ENCODE data around the gene HPS1. TPM values are rescaled to one million over a fixed set of nuclear protein-coding genes. Genes with fewer than 3 reads are reported as not detected.
A peak's percentile ranks its signal among the peaks of the same experiment; 100 is the strongest.

Gene HPS1
- total RNA-seq, 1 experiment from 2014 or later = 19.1 TPM

DNA sequence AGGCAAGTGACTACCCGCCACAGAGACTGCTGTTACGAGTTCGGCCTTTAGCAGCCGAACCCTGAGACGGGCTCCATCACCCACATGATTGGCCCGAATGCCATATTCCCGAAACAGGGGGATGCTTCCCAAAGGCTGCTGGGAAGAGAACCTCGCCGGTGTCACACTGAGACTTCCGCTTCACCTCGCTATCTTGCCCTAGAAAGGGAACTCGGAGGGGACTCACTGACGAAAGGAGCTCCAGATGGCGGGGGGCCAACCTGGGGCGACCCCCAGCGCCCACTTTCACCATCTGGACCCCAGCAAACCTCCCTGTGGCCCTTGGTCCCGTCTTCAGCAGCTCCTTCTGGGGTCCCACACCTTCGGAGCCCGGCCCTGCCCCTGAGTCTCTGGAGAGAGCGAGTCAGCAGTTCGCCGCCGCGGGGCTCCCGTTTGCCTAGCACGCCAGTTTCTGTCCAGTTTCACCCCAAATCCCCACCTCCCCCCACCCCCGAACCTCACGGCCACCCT is 529 bp downstream of the HPS1 start:
- Histone ChIP-seq H4K20me1 (ENCODE audit: low read length) (no peaks in the 10 kb centered on the region), H3K4me1 (ENCODE audit: insufficient read depth, low read length) (peaks cover 13% of the 10 kb centered on the region; the same call in 1 of the 2 replicates), H3K79me2 (ENCODE audit: low read length) (no peaks in the 10 kb centered on the region), H2AFZ (ENCODE audit: low read length) (peak overlapping the region; percentile 98), H3K36me3 (ENCODE audit: low read depth, low read length) (no peaks in the 10 kb centered on the region), H3K4me2 (ENCODE audit: low read length) (peak overlapping the region; percentile 93), H3K9me2 (replicated peaks; ENCODE audit: low read length) (no peaks in the 10 kb centered on the region), H3K27ac (ENCODE audit: low read length) (no peak overlapping the region), H3K9me3 (ENCODE audit: low read length) (no peaks in the 10 kb centered on the region), H3K9ac (ENCODE audit: low read length) (peak overlapping the region; percentile 84), H3K4me3 (ENCODE audit: low read length) (peak overlapping the region; percentile 80), H3F3A (ENCODE audit: low read length, unreplicated experiment) (no peaks in the 10 kb centered on the region), H3K27me3 (ENCODE audit: low read length) (no peaks in the 10 kb centered on the region)
- TF ChIP-seq EZH2 (IDR thresholded peaks at IDR 0.05; ENCODE audit: low read length, unreplicated experiment) (no peak), EZH2phosphoT487 (IDR thresholded peaks at IDR 0.05; ENCODE audit: borderline replicate concordance, low read length) (no peak), CTCF (conservative IDR thresholded peaks at IDR 0.05; ENCODE audit: low read depth, low read length) (no peak)
- intact Hi-C loops (cut with micrococcal nuclease) = loop anchor here (1.0 kb wide), 1 partner anchor 42 kb away; no protein-coding TSS in a partner anchor
- ATAC-seq (peak; percentile 42), DNase-seq (no peak)
- TSS peak; percentile 70 for BruUV-seq (replicated peaks)
- ChIA-PET CTCF (no interaction called here), POLR2A (ENCODE audit: unreplicated experiment) (no interaction called here)

GRCh38 chr10:98445200-98445812 is 1.4 kb downstream of the HPS1 start:
- no peak overlapping the region for H3K27ac ChIP-seq (ENCODE audit: low read length)
- H3F3A ChIP-seq (ENCODE audit: low read length, unreplicated experiment) = no peaks in the 10 kb centered on the region
- H4K20me1 ChIP-seq (ENCODE audit: low read length) = no peaks in the 10 kb centered on the region
- no peak overlapping the region for H3K4me3 ChIP-seq (ENCODE audit: low read length)
- no peaks in the 10 kb centered on the region for H3K9me3 ChIP-seq (ENCODE audit: low read length)
- H3K36me3 ChIP-seq (ENCODE audit: low read depth, low read length) = no peaks in the 10 kb centered on the region
- intact Hi-C loops (cut with micrococcal nuclease) = no loop called here
- H3K4me2 ChIP-seq (ENCODE audit: low read length) = 0 out of 2 replicates have a peak overlapping the region, but pooled peaks have one; percentile 93
- no TSS peak for BruUV-seq (replicated peaks)
- no peak overlapping the region for H2AFZ ChIP-seq (ENCODE audit: low read length)
- TF ChIP-seq EZH2 (IDR thresholded peaks at IDR 0.05; ENCODE audit: low read length, unreplicated experiment) = no peak
- no peak for TF ChIP-seq EZH2phosphoT487 (IDR thresholded peaks at IDR 0.05; ENCODE audit: borderline replicate concordance, low read length)
- TF ChIP-seq CTCF (conservative IDR thresholded peaks at IDR 0.05; ENCODE audit: low read depth, low read length) = no peak
- H3K9me2 ChIP-seq (replicated peaks; ENCODE audit: low read length) = no peaks in the 10 kb centered on the region
- H3K27me3 ChIP-seq (ENCODE audit: low read length) = no peaks in the 10 kb centered on the region
- no peak for ATAC-seq
- no peak overlapping the region for H3K9ac ChIP-seq (ENCODE audit: low read length)
- POLR2A ChIA-PET (ENCODE audit: unreplicated experiment) = no interaction called here
- H3K4me1 ChIP-seq (ENCODE audit: insufficient read depth, low read length) = peaks cover 13% of the 10 kb centered on the region; the same call in 1 of the 2 replicates
- DNase-seq = no peak
- H3K79me2 ChIP-seq (ENCODE audit: low read length) = no peaks in the 10 kb centered on the region
- CTCF ChIA-PET = no interaction called here

- no peaks in the 10 kb centered on the region for H3K9me2 ChIP-seq (replicated peaks; ENCODE audit: low read length)
- H3K79me2 ChIP-seq (ENCODE audit: low read length) = no peaks in the 10 kb centered on the region
- no peak overlapping the region for H3K27ac ChIP-seq (ENCODE audit: low read length)
- H3K9me3 ChIP-seq (ENCODE audit: low read length) = no peaks in the 10 kb centered on the region
- CTCF ChIA-PET = no interaction called here
- no peak overlapping the region for H3K4me3 ChIP-seq (ENCODE audit: low read length)
- no peak overlapping the region for H2AFZ ChIP-seq (ENCODE audit: low read length)
- no peaks in the 10 kb centered on the region for H3K27me3 ChIP-seq (ENCODE audit: low read length)
- no peak for TF ChIP-seq EZH2 (IDR thresholded peaks at IDR 0.05; ENCODE audit: low read length, unreplicated experiment)
- no peak for TF ChIP-seq CTCF (conservative IDR thresholded peaks at IDR 0.05; ENCODE audit: low read depth, low read length)
- no peak for TF ChIP-seq EZH2phosphoT487 (IDR thresholded peaks at IDR 0.05; ENCODE audit: borderline replicate concordance, low read length)
- DNase-seq = no peak
- POLR2A ChIA-PET (ENCODE audit: unreplicated experiment) = no interaction called here
- ATAC-seq = no peak
- peaks cover 13% of the 10 kb centered on the region; the same call in 1 of the 2 replicates for H3K4me1 ChIP-seq (ENCODE audit: insufficient read depth, low read length)
- no peaks in the 10 kb centered on the region for H4K20me1 ChIP-seq (ENCODE audit: low read length)
- H3K9ac ChIP-seq (ENCODE audit: low read length) = no peak overlapping the region
- intact Hi-C loops (cut with micrococcal nuclease) = no loop called here
- no peaks in the 10 kb centered on the region for H3F3A ChIP-seq (ENCODE audit: low read length, unreplicated experiment)
- H3K36me3 ChIP-seq (ENCODE audit: low read depth, low read length) = no peaks in the 10 kb centered on the region
- TSS peak; percentile 12 for BruUV-seq (replicated peaks)
- H3K4me2 ChIP-seq (ENCODE audit: low read length) = no peak overlapping the region
These were observed 2.3 kb downstream of the HPS1 start for GRCh38 chr10:98444314-98445006.
